GM12801 (cell line): ENCODE results near the gene TPCN1.

ENCODE experiments used
- CTCF ChIP-seq: IDR thresholded peaks from one replicate; pipeline ENCODE4 v1.5.1; 2011; ENCODE audit warnings: control low read depth; ENCODE audit not compliant: insufficient read length; ENCODE audit errors: extremely low read depth

The TPCN1 gene

GRCh38 chr12:113278633-113279032 is 57.4 kb downstream of the TPCN1 start:
- TF ChIP-seq CTCF, result no peak

- no peak for TF ChIP-seq CTCF
These were observed 63.5 kb downstream of the TPCN1 start for GRCh38 chr12:113284751-113285150.

GRCh38 chr12:113285679-113286610 is 64.7 kb downstream of the TPCN1 start:
- TF ChIP-seq CTCF, result no peak

- TF ChIP-seq CTCF, result no peak
These were observed 65.4 kb downstream of the TPCN1 start for GRCh38 chr12:113286712-113287111.

GRCh38 chr12:113287146-113287898 is 66.1 kb downstream of the TPCN1 start:
- TF ChIP-seq CTCF, result no peak

GRCh38 chr12:113287899-113288282 is 66.6 kb downstream of the TPCN1 start:
- no peak for TF ChIP-seq CTCF

GRCh38 chr12:113289361-113289760 is 68.1 kb downstream of the TPCN1 start:
- TF ChIP-seq CTCF, result no peak
